Measurements from ENCODE around the gene PRICKLE2.

- TF ChIP-seq CTCF (tag by site-specific recombination; IDR thresholded peaks at IDR 0.05) (no peak), ZNF777 (tag by site-specific recombination; IDR thresholded peaks at IDR 0.05; ENCODE audit: borderline replicate concordance) (no peak), ZNF121 (tag by site-specific recombination; IDR thresholded peaks at IDR 0.05) (no peak), HIC1 (tag by site-specific recombination; IDR thresholded peaks at IDR 0.05) (no peak), REST (tag by site-specific recombination; IDR thresholded peaks at IDR 0.05) (no peak), SETDB1 (IDR thresholded peaks at IDR 0.05; ENCODE audit: insufficient read length, low read length) (no peak), TCF7L2 (IDR thresholded peaks at IDR 0.05; ENCODE audit: borderline replicate concordance, low read depth, low read length) (no peak), GLIS2 (tag by site-specific recombination; IDR thresholded peaks at IDR 0.05) (no peak), ZNF791 (tag by site-specific recombination; IDR thresholded peaks at IDR 0.05) (no peak), ZNF514 (tag by site-specific recombination; IDR thresholded peaks at IDR 0.05) (no peak), ZNF280D (tag by site-specific recombination; IDR thresholded peaks at IDR 0.05) (no peak), ZNF324 (tag by site-specific recombination; IDR thresholded peaks at IDR 0.05) (no peak)
These were observed 36.3 kb downstream of the PRICKLE2 start for GRCh38 chr3:64188810-64189560.

Measured in HEK293 (cell line).